ENCODE results near the gene PYM1. TPM values are rescaled to one million over a fixed set of nuclear protein-coding genes. Genes with fewer than 3 reads are reported as not detected.

The PYM1 gene
- total and polyA plus RNA-seq, 2 of the 4 experiments (the other 2 are of a cell fraction), result 26.5 to 27.8 TPM

DNA sequence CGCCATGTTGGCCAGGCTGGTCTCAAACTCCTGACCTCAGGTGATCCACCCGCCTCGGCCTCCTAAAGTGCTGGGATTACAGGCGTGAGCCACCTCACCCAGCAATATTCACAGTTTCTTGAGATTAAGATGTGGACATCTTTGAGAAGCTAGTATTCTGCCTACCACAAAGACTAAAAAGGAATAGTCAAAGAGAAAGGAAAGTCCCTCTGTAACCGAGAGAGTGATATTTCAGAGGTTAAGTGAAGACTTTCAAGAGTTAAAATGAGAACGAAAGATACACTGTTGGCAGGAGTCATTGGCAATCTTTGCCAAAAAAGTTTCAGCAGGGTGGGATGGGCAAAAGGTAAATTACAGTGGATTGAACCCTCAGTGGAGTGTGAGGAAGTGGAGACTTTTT lies 18.9 kb upstream of the PYM1 start:
- Histone ChIP-seq H3K27me3 (ENCODE audit: control insufficient read depth, insufficient read depth, low read length) (no peaks in the 10 kb centered on the region), H2BK15ac (ENCODE audit: low read depth, low read length) (no peak overlapping the region), H2BK120ac (ENCODE audit: low read depth, low read length) (no peak overlapping the region), H3K4me3 (ENCODE audit: insufficient read depth, low read depth, low read length) (no peak overlapping the region), H4K5ac (ENCODE audit: low read depth, low read length) (no peak overlapping the region), H4K91ac (ENCODE audit: insufficient read depth, low read depth, low read length) (no peak overlapping the region), H2AFZ (replicated peaks; ENCODE audit: low read length, poor library complexity) (no peak overlapping the region), H2AK5ac (ENCODE audit: low read depth, low read length) (no peak overlapping the region), H3K9ac (ENCODE audit: low read depth, low read length) (no peak overlapping the region), H3K14ac (replicated peaks; ENCODE audit: low read depth, low read length) (no peak overlapping the region), H3K4me2 (ENCODE audit: low read depth, low read length) (no peak overlapping the region), H3K9me3 (ENCODE audit: control insufficient read depth, insufficient read depth, low read length) (no peaks in the 10 kb centered on the region), H3K9me1 (ENCODE audit: insufficient read depth, low read length) (no peaks in the 10 kb centered on the region), H3K79me1 (ENCODE audit: low read depth in 1 of 2, low read length in 2 of 2) (peaks cover 0 to under 1% of the 10 kb centered on the region in 2 experiments; a peak in 1 of 4 replicates), H2AK9ac (replicated peaks; ENCODE audit: low read depth, low read length, poor library complexity) (no peak overlapping the region), H3K4me1 (ENCODE audit: control insufficient read depth, insufficient read depth, low read length) (no peaks in the 10 kb centered on the region), H3K27ac (ENCODE audit: insufficient read depth, low read length) (no peak overlapping the region), H2BK5ac (ENCODE audit: low read depth, low read length, poor library complexity, severe bottlenecking) (no peak overlapping the region), H4K20me1 (ENCODE audit: insufficient read depth, low read length) (no peaks in the 10 kb centered on the region), H4K8ac (ENCODE audit: low read depth in 2 of 2, low read length in 2 of 2) (no peak overlapping the region), H3K18ac (ENCODE audit: low read depth, low read length) (no peak overlapping the region), H3K36me3 (ENCODE audit: control insufficient read depth, insufficient read depth, low read length) (peaks cover 25% of the 10 kb centered on the region), H2BK20ac (ENCODE audit: low read depth, low read length) (no peak overlapping the region), H3K4ac (ENCODE audit: low read depth, low read length) (no peak overlapping the region), H3K23ac (ENCODE audit: low read depth, low read length) (no peak overlapping the region), H3K56ac (ENCODE audit: extremely low read depth, insufficient read depth, low read length) (no peak overlapping the region)
- CTCF ChIA-PET, result no interaction called here
- in situ Hi-C loops (cut with MboI; ENCODE audit: low sequenced_read_pairs), result loop anchor here (10.0 kb wide), 1 partner anchor 132 kb away; the partner anchor contains the start of genes ORMDL2 and SARNP
- dilution Hi-C loops (cut with HindIII; ENCODE audit: low sequenced_read_pairs, unreplicated experiment), result no loop called here
- 70% methylated on average over 2 of the region's 6 CpGs; no CpG with 5 or more reads in 1 of the 2 experiments for WGBS, 2 experiments (ENCODE audit: extremely low coverage in 2 of 2, insufficient read length in 1 of 2)
- intact Hi-C loops (cut with micrococcal nuclease), result no loop called here
- DNase-seq (no peak), ATAC-seq (ENCODE audit: low read depth) (no peak)
- TF ChIP-seq RCOR1 (IDR thresholded peaks at IDR 0.05; ENCODE audit: insufficient replicate concordance, low read length) (no peak), SMC3 (IDR thresholded peaks at IDR 0.05; ENCODE audit: low read depth, low read length) (no peak), MXI1 (IDR thresholded peaks at IDR 0.05; ENCODE audit: borderline replicate concordance, low read depth, low read length) (no peak), BHLHE40 (IDR thresholded peaks at IDR 0.05; ENCODE audit: low read depth, low read length) (no peak), MAZ (IDR thresholded peaks at IDR 0.05; ENCODE audit: borderline replicate concordance, low read depth, low read length) (no peak), NFE2L2 (IDR thresholded peaks at IDR 0.05; ENCODE audit: low read depth, low read length) (no peak), MAFK (IDR thresholded peaks at IDR 0.05; ENCODE audit: low read depth, low read length) (no peak), RAD21 (IDR thresholded peaks at IDR 0.05; ENCODE audit: low read length) (no peak), CEBPB (IDR thresholded peaks at IDR 0.05; ENCODE audit: low read depth, low read length) (no peak), CHD1 (IDR thresholded peaks at IDR 0.05; ENCODE audit: low read depth, low read length) (no peak), FOS (IDR thresholded peaks at IDR 0.05; ENCODE audit: low read depth, low read length) (no peak), POLR2A (IDR thresholded peaks at IDR 0.05; ENCODE audit: low read depth, low read length) (no peak), RFX5 (IDR thresholded peaks at IDR 0.05; ENCODE audit: low read depth, low read length) (no peak)
- TF ChIP-seq, protein P1, sequence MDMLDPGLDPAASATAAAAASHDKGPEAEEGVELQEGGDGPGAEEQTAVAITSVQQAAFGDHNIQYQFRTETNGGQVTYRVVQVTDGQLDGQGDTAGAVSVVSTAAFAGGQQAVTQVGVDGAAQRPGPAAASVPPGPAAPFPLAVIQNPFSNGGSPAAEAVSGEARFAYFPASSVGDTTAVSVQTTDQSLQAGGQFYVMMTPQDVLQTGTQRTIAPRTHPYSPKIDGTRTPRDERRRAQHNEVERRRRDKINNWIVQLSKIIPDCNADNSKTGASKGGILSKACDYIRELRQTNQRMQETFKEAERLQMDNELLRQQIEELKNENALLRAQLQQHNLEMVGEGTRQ (IDR thresholded peaks at IDR 0.05; ENCODE audit: low read depth, low read length), result no peak
- TF ChIP-seq, protein P2, sequence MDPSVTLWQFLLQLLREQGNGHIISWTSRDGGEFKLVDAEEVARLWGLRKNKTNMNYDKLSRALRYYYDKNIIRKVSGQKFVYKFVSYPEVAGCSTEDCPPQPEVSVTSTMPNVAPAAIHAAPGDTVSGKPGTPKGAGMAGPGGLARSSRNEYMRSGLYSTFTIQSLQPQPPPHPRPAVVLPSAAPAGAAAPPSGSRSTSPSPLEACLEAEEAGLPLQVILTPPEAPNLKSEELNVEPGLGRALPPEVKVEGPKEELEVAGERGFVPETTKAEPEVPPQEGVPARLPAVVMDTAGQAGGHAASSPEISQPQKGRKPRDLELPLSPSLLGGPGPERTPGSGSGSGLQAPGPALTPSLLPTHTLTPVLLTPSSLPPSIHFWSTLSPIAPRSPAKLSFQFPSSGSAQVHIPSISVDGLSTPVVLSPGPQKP (IDR thresholded peaks at IDR 0.05; ENCODE audit: borderline replicate concordance, low read depth, low read length), result no peak
- TF ChIP-seq, protein P3, sequence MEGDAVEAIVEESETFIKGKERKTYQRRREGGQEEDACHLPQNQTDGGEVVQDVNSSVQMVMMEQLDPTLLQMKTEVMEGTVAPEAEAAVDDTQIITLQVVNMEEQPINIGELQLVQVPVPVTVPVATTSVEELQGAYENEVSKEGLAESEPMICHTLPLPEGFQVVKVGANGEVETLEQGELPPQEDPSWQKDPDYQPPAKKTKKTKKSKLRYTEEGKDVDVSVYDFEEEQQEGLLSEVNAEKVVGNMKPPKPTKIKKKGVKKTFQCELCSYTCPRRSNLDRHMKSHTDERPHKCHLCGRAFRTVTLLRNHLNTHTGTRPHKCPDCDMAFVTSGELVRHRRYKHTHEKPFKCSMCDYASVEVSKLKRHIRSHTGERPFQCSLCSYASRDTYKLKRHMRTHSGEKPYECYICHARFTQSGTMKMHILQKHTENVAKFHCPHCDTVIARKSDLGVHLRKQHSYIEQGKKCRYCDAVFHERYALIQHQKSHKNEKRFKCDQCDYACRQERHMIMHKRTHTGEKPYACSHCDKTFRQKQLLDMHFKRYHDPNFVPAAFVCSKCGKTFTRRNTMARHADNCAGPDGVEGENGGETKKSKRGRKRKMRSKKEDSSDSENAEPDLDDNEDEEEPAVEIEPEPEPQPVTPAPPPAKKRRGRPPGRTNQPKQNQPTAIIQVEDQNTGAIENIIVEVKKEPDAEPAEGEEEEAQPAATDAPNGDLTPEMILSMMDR (conservative IDR thresholded peaks at IDR 0.05; ENCODE audit: low read depth, low read length), result no peak
- no TSS peak for BruUV-seq (replicated peaks)
- POLR2A ChIA-PET (ENCODE audit: unreplicated experiment), result no interaction called here

Measured in IMR-90 (cell line).